IMR-90 (cell line): ENCODE measurements around the gene ZFR.

Experiments
- CEBPB ChIP-seq: IDR thresholded peaks from 2 replicates; pipeline ENCODE4 v1.6.1; 2012; ENCODE audit warnings: low read depth, low read length, improper control_type of control experiment
- FOS ChIP-seq: fragments of 150-350 bp; IDR thresholded peaks from 2 replicates; pipeline ENCODE4 v1.6.1; 2016; ENCODE audit warnings: low read depth, low read length
- POLR2A ChIP-seq: IDR thresholded peaks from 2 replicates; pipeline ENCODE4 v1.6.1; 2012; ENCODE audit warnings: mild to moderate bottlenecking, low read depth, low read length
- TF ChIP-seq, protein P1 (sequence below): conservative IDR thresholded peaks from 2 replicates; pipeline ENCODE4 v1.5.1; 2012; ENCODE audit warnings: mild to moderate bottlenecking, low read depth, low read length, improper control_type of control experiment
- TF ChIP-seq, protein P2 (sequence below): fragments of 150-350 bp; IDR thresholded peaks from 2 replicates; pipeline ENCODE4 v1.6.1; 2017; ENCODE audit warnings: mild to moderate bottlenecking, antibody characterized with exemption, low read length, low read depth

DNA sequence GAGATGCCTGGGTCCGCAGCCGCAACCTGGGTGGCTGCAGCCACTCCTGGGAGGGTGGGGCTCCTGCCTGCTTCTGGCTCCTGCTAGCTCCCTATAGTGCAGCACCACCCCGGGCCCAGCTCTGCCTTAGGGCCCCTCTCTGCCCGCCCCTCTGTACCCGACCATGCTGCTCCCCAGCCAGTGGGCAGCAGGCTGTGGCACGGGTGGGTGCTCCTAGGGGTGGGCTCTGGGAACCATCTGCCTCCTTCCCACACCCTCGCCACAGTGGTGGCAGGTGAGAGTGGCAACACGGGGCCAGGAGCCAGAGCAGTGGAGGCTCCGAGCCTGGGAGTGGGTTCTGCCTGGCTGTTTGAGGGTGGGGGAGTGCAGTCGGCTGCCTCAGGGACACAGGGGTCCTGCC is 124.0 kb downstream of the ZFR start:
- TF ChIP-seq, protein P1, sequence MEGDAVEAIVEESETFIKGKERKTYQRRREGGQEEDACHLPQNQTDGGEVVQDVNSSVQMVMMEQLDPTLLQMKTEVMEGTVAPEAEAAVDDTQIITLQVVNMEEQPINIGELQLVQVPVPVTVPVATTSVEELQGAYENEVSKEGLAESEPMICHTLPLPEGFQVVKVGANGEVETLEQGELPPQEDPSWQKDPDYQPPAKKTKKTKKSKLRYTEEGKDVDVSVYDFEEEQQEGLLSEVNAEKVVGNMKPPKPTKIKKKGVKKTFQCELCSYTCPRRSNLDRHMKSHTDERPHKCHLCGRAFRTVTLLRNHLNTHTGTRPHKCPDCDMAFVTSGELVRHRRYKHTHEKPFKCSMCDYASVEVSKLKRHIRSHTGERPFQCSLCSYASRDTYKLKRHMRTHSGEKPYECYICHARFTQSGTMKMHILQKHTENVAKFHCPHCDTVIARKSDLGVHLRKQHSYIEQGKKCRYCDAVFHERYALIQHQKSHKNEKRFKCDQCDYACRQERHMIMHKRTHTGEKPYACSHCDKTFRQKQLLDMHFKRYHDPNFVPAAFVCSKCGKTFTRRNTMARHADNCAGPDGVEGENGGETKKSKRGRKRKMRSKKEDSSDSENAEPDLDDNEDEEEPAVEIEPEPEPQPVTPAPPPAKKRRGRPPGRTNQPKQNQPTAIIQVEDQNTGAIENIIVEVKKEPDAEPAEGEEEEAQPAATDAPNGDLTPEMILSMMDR = no peak
- TF ChIP-seq, protein P2, sequence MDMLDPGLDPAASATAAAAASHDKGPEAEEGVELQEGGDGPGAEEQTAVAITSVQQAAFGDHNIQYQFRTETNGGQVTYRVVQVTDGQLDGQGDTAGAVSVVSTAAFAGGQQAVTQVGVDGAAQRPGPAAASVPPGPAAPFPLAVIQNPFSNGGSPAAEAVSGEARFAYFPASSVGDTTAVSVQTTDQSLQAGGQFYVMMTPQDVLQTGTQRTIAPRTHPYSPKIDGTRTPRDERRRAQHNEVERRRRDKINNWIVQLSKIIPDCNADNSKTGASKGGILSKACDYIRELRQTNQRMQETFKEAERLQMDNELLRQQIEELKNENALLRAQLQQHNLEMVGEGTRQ = no peak
- TF ChIP-seq POLR2A = no peak
- TF ChIP-seq FOS = no peak
- TF ChIP-seq CEBPB = no peak
